Measurements from ENCODE around the gene CYBA. TPM values are rescaled to one million over a fixed set of nuclear protein-coding genes. Genes with fewer than 3 reads are reported as not detected.

CYBA gene
- total and polyA plus RNA-seq, 2 of the 4 experiments (the other 2 are of a cell fraction): 65.6 to 169 TPM

GRCh38 chr16:88634141-88634993, 16.5 kb downstream of the CYBA start:
- TF ChIP-seq CTCF (conservative IDR thresholded peaks at IDR 0.05; ENCODE audit: low read depth, low read length) (no peak), CEBPB (IDR thresholded peaks at IDR 0.05; ENCODE audit: low read depth, low read length) (peak; percentile 66; the same call in 1 of the 2 replicates), RFX5 (IDR thresholded peaks at IDR 0.05; ENCODE audit: low read depth, low read length) (no peak), RCOR1 (IDR thresholded peaks at IDR 0.05; ENCODE audit: insufficient replicate concordance, low read length) (no peak), NFE2L2 (IDR thresholded peaks at IDR 0.05; ENCODE audit: low read depth, low read length) (no peak), POLR2A (IDR thresholded peaks at IDR 0.05; ENCODE audit: low read depth, low read length) (no peak), MXI1 (IDR thresholded peaks at IDR 0.05; ENCODE audit: borderline replicate concordance, low read depth, low read length) (no peak)
- dilution Hi-C loops (cut with HindIII; ENCODE audit: low sequenced_read_pairs, unreplicated experiment): no loop called here

More at GRCh38 chr16:88634141-88634993, 16.5 kb downstream of the CYBA start:
- ChIA-PET POLR2A (ENCODE audit: unreplicated experiment) (no interaction called here), CTCF (no interaction called here)
- Histone ChIP-seq H3K18ac (ENCODE audit: low read depth, low read length) (no peak overlapping the region), H3K79me1 (ENCODE audit: low read depth in 1 of 2, low read length in 2 of 2) (no peaks in the 10 kb centered on the region), H3K56ac (ENCODE audit: extremely low read depth, insufficient read depth, low read length) (no peak overlapping the region), H2AFZ (replicated peaks; ENCODE audit: low read length, poor library complexity) (peak overlapping the region; percentile 90), H3K4me3 (ENCODE audit: insufficient read depth, low read depth, low read length) (peak overlapping the region; percentile 31), H3K27ac (ENCODE audit: insufficient read depth, low read length) (no peak overlapping the region; the same call in 1 of the 2 replicates), H3K27me3 (ENCODE audit: control insufficient read depth, insufficient read depth, low read length) (peaks cover 16% of the 10 kb centered on the region), H3K9me1 (ENCODE audit: insufficient read depth, low read length) (peaks cover 2% of the 10 kb centered on the region; the same call in 1 of the 2 replicates), H3K9ac (ENCODE audit: low read depth, low read length) (peak overlapping the region; percentile 34; the same call in 1 of the 2 replicates), H3K4me2 (ENCODE audit: low read depth, low read length) (peak overlapping the region; percentile 55), H4K20me1 (ENCODE audit: insufficient read depth, low read length) (peaks cover 5% of the 10 kb centered on the region; the same call in 1 of the 2 replicates), H3K4ac (ENCODE audit: low read depth, low read length) (no peak overlapping the region), H4K5ac (ENCODE audit: low read depth, low read length) (no peak overlapping the region), H2BK5ac (ENCODE audit: low read depth, low read length, poor library complexity, severe bottlenecking) (no peak overlapping the region), H3K14ac (replicated peaks; ENCODE audit: low read depth, low read length) (no peak overlapping the region), H3K4me1 (ENCODE audit: control insufficient read depth, insufficient read depth, low read length) (peaks cover 11% of the 10 kb centered on the region), H2BK120ac (ENCODE audit: low read depth, low read length) (no peak overlapping the region), H4K8ac (ENCODE audit: low read depth in 2 of 2, low read length in 2 of 2) (peak overlapping the region in 1 of 2 experiments; percentile 63; a peak in 1 of 4 replicates), H3K23ac (ENCODE audit: low read depth, low read length) (no peak overlapping the region), H4K91ac (ENCODE audit: insufficient read depth, low read depth, low read length) (no peak overlapping the region), H2BK15ac (ENCODE audit: low read depth, low read length) (no peak overlapping the region), H3K36me3 (ENCODE audit: control insufficient read depth, insufficient read depth, low read length) (peaks cover 34% of the 10 kb centered on the region), H2BK20ac (ENCODE audit: low read depth, low read length) (no peak overlapping the region), H2AK5ac (ENCODE audit: low read depth, low read length) (no peak overlapping the region), H3K9me3 (ENCODE audit: control insufficient read depth, insufficient read depth, low read length) (no peaks in the 10 kb centered on the region), H2AK9ac (replicated peaks; ENCODE audit: low read depth, low read length, poor library complexity) (peak overlapping the region; percentile 89)
- in situ Hi-C loops (cut with MboI; ENCODE audit: low sequenced_read_pairs) (no loop called here), intact Hi-C loops (cut with micrococcal nuclease) (no loop called here)
- WGBS, 2 experiments (ENCODE audit: extremely low coverage in 2 of 2, insufficient read length in 1 of 2): 13% methylated on average over 57 of the region's 82 CpGs; no CpG with 5 or more reads in 1 of the 2 experiments
- DNase-seq (peak; percentile 23), ATAC-seq (ENCODE audit: low read depth) (peak; percentile 72)
- no TSS peak for BruUV-seq (replicated peaks)

All from IMR-90 (cell line).